Measurements from ENCODE around the gene VWCE.

Gene VWCE

DNA sequence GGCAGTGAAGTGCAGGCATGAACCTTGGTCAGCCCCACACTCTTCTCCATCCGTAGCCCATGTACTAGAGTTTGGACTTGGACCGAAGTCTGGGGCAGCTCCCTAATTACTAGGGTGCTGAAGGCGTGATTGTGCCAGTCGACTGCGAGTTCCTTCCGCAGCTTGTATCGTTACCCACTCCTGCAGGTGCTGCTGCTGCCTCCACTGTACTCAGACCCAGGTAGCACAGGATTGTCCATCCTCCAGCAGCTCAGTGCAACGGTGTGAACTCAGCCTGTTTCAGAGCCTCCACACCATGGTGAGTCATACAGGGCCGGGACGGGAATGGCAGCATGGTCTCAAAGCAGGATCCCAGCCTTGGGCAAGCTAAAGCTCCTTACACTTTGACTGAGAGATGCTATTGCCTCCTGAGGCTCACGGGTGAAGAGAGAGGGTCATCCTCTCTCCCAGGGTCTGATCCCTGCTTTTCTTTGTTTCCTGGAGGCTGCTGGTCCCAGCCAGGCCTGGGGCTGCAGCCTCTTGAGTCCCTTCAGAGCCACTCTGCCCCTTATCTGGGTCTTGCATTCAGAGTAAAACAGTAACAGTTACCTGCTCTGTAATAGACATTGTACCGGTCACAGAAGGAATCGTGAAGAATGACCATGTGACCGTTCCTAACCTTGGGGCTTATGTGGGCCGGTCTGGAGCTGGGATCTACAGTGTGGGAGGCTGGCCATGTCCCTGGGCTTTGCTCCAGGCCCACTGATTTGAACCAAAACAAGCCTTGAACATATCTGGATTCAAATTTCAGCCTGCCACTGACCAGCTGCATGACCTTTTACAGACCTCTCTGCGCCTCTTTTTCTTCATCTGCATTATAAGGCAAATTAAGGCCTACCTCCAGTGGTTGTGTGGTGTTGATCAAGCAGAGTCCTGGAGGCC lies 39.6 kb upstream of the VWCE start:
- no peaks in the 10 kb centered on the region for H3K27me3 ChIP-seq (ENCODE audit: low read depth, low read length)
- peak overlapping the region; percentile 96; the same call in 1 of the 2 replicates for H3K4me2 ChIP-seq (ENCODE audit: low read length)
- TF ChIP-seq, protein P1, sequence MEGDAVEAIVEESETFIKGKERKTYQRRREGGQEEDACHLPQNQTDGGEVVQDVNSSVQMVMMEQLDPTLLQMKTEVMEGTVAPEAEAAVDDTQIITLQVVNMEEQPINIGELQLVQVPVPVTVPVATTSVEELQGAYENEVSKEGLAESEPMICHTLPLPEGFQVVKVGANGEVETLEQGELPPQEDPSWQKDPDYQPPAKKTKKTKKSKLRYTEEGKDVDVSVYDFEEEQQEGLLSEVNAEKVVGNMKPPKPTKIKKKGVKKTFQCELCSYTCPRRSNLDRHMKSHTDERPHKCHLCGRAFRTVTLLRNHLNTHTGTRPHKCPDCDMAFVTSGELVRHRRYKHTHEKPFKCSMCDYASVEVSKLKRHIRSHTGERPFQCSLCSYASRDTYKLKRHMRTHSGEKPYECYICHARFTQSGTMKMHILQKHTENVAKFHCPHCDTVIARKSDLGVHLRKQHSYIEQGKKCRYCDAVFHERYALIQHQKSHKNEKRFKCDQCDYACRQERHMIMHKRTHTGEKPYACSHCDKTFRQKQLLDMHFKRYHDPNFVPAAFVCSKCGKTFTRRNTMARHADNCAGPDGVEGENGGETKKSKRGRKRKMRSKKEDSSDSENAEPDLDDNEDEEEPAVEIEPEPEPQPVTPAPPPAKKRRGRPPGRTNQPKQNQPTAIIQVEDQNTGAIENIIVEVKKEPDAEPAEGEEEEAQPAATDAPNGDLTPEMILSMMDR (IDR thresholded peaks at IDR 0.05; ENCODE audit: low read depth, low read length), result no peak
- no peak for TF ChIP-seq EZH2phosphoT487 (IDR thresholded peaks at IDR 0.05; ENCODE audit: low read depth)
- H3K4me1 ChIP-seq (ENCODE audit: low read length), result peaks cover 29% of the 10 kb centered on the region
- H4K20me1 ChIP-seq (ENCODE audit: insufficient read depth, low read length), result peaks cover 14% of the 10 kb centered on the region
- H3K27ac ChIP-seq (ENCODE audit: low read length), result no peak overlapping the region
- no peaks in the 10 kb centered on the region for H3K9me3 ChIP-seq (ENCODE audit: insufficient read depth, low read length)
- peaks cover 44% of the 10 kb centered on the region for H3K79me2 ChIP-seq (ENCODE audit: low read length)
- H3K9ac ChIP-seq (ENCODE audit: low read length), result no peak overlapping the region
- no peak overlapping the region for H3K4me3 ChIP-seq (ENCODE audit: low read length)
- H2AFZ ChIP-seq (ENCODE audit: low read depth, low read length), result no peak overlapping the region
- H3K36me3 ChIP-seq (replicated peaks; ENCODE audit: low read depth, low read length), result peaks cover 17% of the 10 kb centered on the region

DNA sequence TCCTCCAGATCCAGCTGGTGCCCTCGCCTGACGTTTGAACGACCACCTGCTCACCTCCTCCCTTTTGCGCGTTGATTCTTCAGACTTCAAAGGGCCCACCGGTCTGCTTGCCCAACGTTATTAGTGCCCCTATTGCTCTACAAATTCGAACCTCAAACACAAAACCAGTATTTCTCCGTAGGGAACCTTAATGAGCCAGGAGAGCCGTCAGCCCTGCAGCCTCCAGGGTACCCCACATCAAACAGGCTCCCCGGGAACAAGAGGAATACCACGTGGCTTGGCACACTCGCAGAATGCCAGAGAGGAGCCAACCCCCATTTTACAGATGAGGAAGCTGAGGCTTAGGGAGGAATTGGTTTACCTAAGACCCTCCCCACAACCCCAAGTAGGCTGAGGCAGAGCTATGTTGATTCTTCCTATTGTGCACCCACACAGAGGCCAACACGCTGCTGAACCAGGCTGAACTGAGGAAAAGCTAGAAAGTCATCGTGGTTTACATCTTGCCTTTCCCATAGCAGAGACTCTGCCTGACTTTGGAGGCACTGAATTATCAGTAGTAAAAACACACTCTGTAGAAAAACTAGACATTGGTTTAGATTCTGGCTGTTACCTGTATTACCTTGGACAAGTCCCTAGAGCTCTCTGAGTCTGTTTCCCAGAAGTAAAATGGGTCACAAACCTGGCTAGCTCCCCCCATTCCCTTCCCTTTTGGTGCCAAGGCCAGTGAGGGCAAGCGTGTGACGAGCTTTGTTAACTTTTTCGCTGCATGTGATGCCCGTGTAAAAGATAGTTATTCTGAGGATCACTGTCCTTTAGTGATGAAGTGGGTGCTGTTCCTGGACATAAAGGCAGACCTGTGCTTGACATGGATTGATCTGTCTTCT lies 38.7 kb upstream of the VWCE start:
- TF ChIP-seq, protein P1 (IDR thresholded peaks at IDR 0.05; ENCODE audit: low read depth, low read length), result no peak
- no peak for TF ChIP-seq EZH2phosphoT487 (IDR thresholded peaks at IDR 0.05; ENCODE audit: low read depth)
- H3K4me3 ChIP-seq (ENCODE audit: low read length), result peak overlapping the region; percentile 89
- H3K4me1 ChIP-seq (ENCODE audit: low read length), result peaks cover 29% of the 10 kb centered on the region
- H2AFZ ChIP-seq (ENCODE audit: low read depth, low read length), result peak overlapping the region; percentile 2; the same call in 1 of the 2 replicates
- H4K20me1 ChIP-seq (ENCODE audit: insufficient read depth, low read length), result peaks cover 14% of the 10 kb centered on the region
- H3K9ac ChIP-seq (ENCODE audit: low read length), result peak overlapping the region; percentile 90
- no peaks in the 10 kb centered on the region for H3K27me3 ChIP-seq (ENCODE audit: low read depth, low read length)
- H3K79me2 ChIP-seq (ENCODE audit: low read length), result peaks cover 53% of the 10 kb centered on the region
- H3K27ac ChIP-seq (ENCODE audit: low read length), result peak overlapping the region; percentile 54
- peaks cover 26% of the 10 kb centered on the region for H3K36me3 ChIP-seq (replicated peaks; ENCODE audit: low read depth, low read length)
- H3K9me3 ChIP-seq (ENCODE audit: insufficient read depth, low read length), result no peaks in the 10 kb centered on the region
- H3K4me2 ChIP-seq (ENCODE audit: low read length), result peak overlapping the region; percentile 96

DNA sequence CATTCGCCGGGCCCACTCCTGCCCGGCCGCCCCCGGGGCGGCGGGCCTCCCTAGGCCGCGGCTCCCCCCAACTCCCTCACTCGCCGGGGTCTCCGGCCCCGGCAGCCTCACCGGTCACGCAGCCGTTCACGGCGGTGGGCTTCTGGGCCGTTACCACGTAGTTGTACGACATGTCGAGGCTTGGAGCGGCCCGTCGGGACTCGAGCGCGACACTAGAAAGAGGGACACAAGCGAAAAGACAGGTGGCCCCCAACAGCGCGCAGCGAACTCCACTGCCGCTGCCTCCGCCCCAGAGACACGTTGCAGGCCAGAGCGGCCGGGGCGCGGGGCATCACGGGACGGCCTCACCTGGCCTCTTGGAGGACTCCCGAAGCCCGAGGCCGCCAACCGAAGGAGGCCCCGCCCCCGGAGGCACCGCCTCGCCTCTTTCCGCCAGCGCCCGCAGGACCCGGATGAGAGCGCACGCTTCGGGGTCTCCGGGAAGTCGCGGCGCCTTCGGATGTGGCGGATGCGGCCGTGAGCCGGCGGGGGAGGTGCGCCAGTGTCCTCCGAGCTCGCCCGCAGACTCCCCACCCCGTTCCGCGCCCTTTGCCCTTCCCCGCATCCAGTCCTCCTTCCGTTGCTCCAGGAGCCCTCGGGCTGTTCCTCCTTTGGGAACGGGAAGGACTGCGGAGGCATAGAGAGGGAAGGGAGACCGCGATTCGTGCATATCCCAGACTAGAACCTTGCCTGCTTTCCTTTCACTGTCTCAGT lies 37.9 kb upstream of the VWCE start, which contains the start of the genes DDB1 and TKFC:
Gene DDB1 (minus strand): TSS at position 309 of the 753 bp plus-strand sequence. CDS start 137 bp downstream, at position 172.
Gene TKFC (plus strand): TSS at position 432 of the 753 bp plus-strand sequence. CDS start 1,501 bp downstream, outside the sequence.
- Histone ChIP-seq H3K4me2 (ENCODE audit: low read length) (peak within 1 kb of the TSS; percentile 96), H3K4me1 (ENCODE audit: low read length) (peaks cover 29% of the 10 kb centered on the region), H3K27me3 (ENCODE audit: low read depth, low read length) (no peaks in the 10 kb centered on the region), H3K4me3 (ENCODE audit: low read length) (peak within 1 kb of the TSS; percentile 89), H3K9ac (ENCODE audit: low read length) (peak within 1 kb of the TSS; percentile 90), H3K36me3 (replicated peaks; ENCODE audit: low read depth, low read length) (peaks cover 26% of the 10 kb centered on the region), H3K9me3 (ENCODE audit: insufficient read depth, low read length) (no peaks in the 10 kb centered on the region), H4K20me1 (ENCODE audit: insufficient read depth, low read length) (peaks cover 14% of the 10 kb centered on the region), H3K79me2 (ENCODE audit: low read length) (peaks cover 60% of the 10 kb centered on the region), H3K27ac (ENCODE audit: low read length) (peak within 1 kb of the TSS; percentile 54), H2AFZ (ENCODE audit: low read depth, low read length) (peak within 1 kb of the TSS; percentile 50; the same call in 1 of the 2 replicates)
- TF ChIP-seq, protein P1 (IDR thresholded peaks at IDR 0.05; ENCODE audit: low read depth, low read length), result no peak
- TF ChIP-seq EZH2phosphoT487 (IDR thresholded peaks at IDR 0.05; ENCODE audit: low read depth), result no peak

Data from OCI-LY3 (cell line).